Activated naive CD8-positive, alpha-beta T cell treated with anti-CD3 and anti-CD28 coated beads for 36 hours (primary cell): ENCODE data around the gene ORC4. TPM values are rescaled to one million over a fixed set of nuclear protein-coding genes. Genes with fewer than 3 reads are reported as not detected.

Source experiments
- DNase-seq: peaks from one replicate; pipeline ENCODE4 v3.0.0; 2021
- H3K27ac Mint-ChIP-seq: one replicate; pipeline ENCODE4 v1.8.0; 2022; ENCODE audit warnings: mild to moderate bottlenecking, moderate library complexity, mixed read lengths
- H3K27me3 Mint-ChIP-seq: one replicate; pipeline ENCODE4 v1.8.0; 2022; ENCODE audit warnings: mild to moderate bottlenecking, mixed read lengths
- H3K36me3 Mint-ChIP-seq: one replicate; pipeline ENCODE4 v1.8.0; 2021; ENCODE audit warnings: mild to moderate bottlenecking, mixed read lengths
- H3K4me1 Mint-ChIP-seq: one replicate; pipeline ENCODE4 v1.8.0; 2021; ENCODE audit warnings: mixed read lengths
- H3K4me3 Mint-ChIP-seq: one replicate; pipeline ENCODE4 v1.8.0; 2022; ENCODE audit warnings: mild to moderate bottlenecking, moderate library complexity, mixed read lengths
- H3K9me3 Mint-ChIP-seq: one replicate; pipeline ENCODE4 v1.8.0; 2022; ENCODE audit warnings: mixed read lengths
- total RNA-seq, 2 experiments: library from RNA; stranded (reverse); gene quantifications; one replicate each; pipeline ENCODE4 v1.2.3, GENCODE V29; 2021

The ORC4 gene
- 10 to 100 TPM; 41.1 to 46.0 TPM for total RNA-seq

DNA sequence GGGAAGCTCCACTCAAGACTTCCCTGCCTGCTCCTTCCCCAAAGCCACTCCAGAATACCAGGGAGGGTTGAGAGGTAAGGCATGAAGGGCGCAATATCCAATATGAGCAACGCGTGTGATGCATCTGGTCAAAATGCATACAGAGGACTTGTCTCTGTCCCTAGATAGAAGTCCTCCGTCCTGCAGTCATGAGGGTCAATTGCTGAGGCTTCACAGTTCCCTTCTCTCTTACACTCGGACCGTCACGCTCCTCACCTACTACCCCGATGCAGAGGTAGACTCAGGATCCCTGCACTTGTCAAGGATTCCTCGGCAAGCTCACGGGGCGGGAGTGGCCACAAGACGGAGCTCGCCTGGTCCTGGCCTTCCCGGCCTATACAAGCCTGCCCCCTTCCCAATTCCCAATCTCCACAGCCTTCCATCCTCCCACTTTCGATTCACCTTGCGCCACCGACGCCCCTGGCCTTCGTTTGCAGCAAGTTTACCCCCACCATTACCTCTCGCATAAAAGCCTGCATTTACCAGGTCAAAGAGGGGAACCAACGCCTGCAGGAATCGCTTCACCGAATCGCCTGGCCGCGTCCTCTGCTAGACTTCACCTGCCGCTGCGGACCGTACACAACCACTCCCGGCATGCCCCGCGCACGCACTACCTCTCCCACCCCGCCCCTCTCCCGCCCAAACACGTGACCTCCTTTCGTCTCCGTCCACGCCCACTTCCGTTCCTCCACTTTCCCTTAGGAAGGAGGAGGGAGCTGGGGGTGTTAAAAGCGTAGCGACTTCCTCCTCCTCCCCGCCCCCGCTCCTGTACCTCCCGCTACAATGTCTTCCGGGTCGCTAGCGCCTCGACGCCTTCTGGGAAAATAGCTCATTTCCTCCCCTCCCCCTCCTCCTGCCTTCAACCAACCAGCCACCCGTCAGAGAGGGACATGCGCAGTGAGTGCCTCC, at the start of gene ORC4:
Gene ORC4 (minus strand): TSS at position 627 of the 948 bp plus-strand sequence. CDS start 44,779 bp downstream, outside the sequence.
- peak; percentile 92 for DNase-seq
- H3K27ac Mint-ChIP-seq, result peak within 1 kb of the TSS; percentile 96
- H3K27me3 Mint-ChIP-seq, result no peaks in the 10 kb centered on the region
- no peaks in the 10 kb centered on the region for H3K9me3 Mint-ChIP-seq
- peaks cover 11% of the 10 kb centered on the region for H3K36me3 Mint-ChIP-seq
- H3K4me1 Mint-ChIP-seq, result peaks cover 32% of the 10 kb centered on the region
- peak within 1 kb of the TSS; percentile 100 for H3K4me3 Mint-ChIP-seq

GRCh38 chr2:148067801-148068200, 47.3 kb upstream of the ORC4 start:
- no peak overlapping the region for H3K4me3 Mint-ChIP-seq
- H3K27me3 Mint-ChIP-seq, result no peaks in the 10 kb centered on the region
- H3K36me3 Mint-ChIP-seq, result peaks cover 14% of the 10 kb centered on the region
- H3K4me1 Mint-ChIP-seq, result no peaks in the 10 kb centered on the region
- no peak overlapping the region for H3K27ac Mint-ChIP-seq
- DNase-seq, result no peak
- peaks cover 6% of the 10 kb centered on the region for H3K9me3 Mint-ChIP-seq

- peaks cover 6% of the 10 kb centered on the region for H3K9me3 Mint-ChIP-seq
Measured at GRCh38 chr2:148065936-148066335, 45.4 kb upstream of the ORC4 start.

DNA sequence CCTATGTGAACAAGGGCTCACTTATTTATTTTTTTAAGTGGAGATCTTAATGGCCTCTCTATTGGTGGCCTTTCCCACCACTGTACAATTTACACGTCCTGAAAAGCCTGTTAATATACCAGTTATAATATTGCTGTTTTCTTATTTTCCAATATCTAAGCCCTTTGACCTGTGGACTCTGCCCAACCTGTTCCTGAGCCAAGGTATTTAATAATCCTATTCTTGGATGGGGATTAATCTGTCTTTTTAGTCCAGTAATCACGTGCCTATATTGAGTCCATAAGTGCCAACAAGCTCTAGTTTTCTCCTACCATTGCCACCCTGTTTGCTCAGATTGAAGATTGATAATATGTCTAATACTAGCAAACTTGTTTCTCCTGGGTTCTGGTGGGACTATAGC, 43.1 kb upstream of the ORC4 start:
- Mint-ChIP-seq H3K36me3 (peaks cover 8% of the 10 kb centered on the region), H3K27ac (no peak overlapping the region), H3K4me1 (no peaks in the 10 kb centered on the region), H3K4me3 (no peak overlapping the region), H3K9me3 (peaks cover 6% of the 10 kb centered on the region), H3K27me3 (no peaks in the 10 kb centered on the region)
- no peak for DNase-seq

More at GRCh38 chr2:148065936-148066335, 45.4 kb upstream of the ORC4 start:
- H3K4me3 Mint-ChIP-seq, result no peak overlapping the region
- H3K27ac Mint-ChIP-seq, result no peak overlapping the region
- H3K4me1 Mint-ChIP-seq, result no peaks in the 10 kb centered on the region
- DNase-seq, result no peak
- H3K27me3 Mint-ChIP-seq, result no peaks in the 10 kb centered on the region
- peaks cover 8% of the 10 kb centered on the region for H3K36me3 Mint-ChIP-seq

- Mint-ChIP-seq H3K4me1 (peaks cover 2% of the 10 kb centered on the region), H3K9me3 (no peaks in the 10 kb centered on the region), H3K4me3 (no peak overlapping the region), H3K27ac (no peak overlapping the region), H3K36me3 (peaks cover 9% of the 10 kb centered on the region), H3K27me3 (no peaks in the 10 kb centered on the region)
- DNase-seq, result no peak
Measured at GRCh38 chr2:148058641-148059040, 38.1 kb upstream of the ORC4 start.

GRCh38 chr2:148052687-148053086, 32.1 kb upstream of the ORC4 start:
- peaks cover 35% of the 10 kb centered on the region for H3K4me1 Mint-ChIP-seq
- H3K36me3 Mint-ChIP-seq, result peaks cover 19% of the 10 kb centered on the region

DNA sequence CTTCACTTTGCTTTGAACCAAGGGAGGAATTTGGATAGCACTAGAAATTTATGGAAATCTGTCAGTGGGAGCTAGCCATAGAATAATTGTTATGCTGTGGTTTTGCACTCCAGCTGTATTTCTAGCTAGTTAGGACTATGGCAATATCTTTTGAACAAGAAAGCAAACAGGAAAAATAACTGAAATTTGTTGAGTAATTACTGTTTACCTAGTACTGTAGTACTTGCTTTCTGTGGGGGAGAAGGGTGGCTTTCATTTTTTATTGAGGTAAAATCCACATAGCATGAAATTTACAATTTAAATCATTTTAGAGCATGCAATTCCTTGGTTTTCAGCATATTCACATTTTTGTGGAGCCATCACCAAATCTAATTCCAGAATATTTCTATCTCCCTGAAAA, 28.7 kb upstream of the ORC4 start:
- Mint-ChIP-seq H3K9me3 (peaks cover 6% of the 10 kb centered on the region), H3K4me1 (peaks cover 46% of the 10 kb centered on the region), H3K27ac (no peak overlapping the region), H3K4me3 (no peak overlapping the region), H3K36me3 (peaks cover 14% of the 10 kb centered on the region), H3K27me3 (no peaks in the 10 kb centered on the region)
- DNase-seq, result no peak

More at GRCh38 chr2:148052687-148053086, 32.1 kb upstream of the ORC4 start:
- Mint-ChIP-seq H3K4me3 (no peak overlapping the region), H3K27me3 (no peaks in the 10 kb centered on the region), H3K9me3 (peaks cover 6% of the 10 kb centered on the region), H3K27ac (no peak overlapping the region)
- no peak for DNase-seq

DNA sequence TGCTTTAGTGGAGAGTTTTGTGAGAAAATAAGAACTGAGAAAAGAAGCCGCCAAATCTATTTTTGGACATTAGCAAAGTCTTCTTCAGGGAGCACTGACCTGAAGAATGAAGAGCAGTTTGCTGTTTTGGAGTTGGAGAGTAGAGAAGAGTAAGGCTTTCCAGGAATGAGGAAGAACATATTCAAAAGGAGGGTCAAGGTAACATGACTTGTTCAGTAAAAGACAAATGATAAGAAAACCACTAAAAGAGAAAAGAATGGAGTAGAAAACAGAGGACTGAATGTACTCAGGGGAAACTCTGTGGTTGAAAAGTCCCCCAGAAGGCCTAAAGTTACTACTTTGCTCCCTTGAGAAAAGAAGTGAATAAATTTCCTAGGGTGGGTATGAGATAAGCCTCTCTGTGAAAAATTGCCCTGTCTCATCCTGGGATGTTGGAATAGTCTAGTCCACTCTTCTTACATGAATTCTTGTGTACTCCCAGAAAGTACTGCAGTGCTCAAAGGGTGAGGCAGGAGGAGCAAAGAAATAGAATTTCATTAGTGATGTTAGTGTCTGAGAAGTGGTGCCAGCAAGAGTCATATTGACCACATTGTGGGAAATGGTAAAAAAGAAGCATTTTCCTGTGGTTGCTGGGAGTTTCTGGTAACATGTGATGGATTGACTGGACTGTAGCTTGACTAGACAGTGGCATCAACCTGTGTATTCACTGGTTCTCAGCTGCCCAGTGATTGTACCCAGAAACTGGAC, 28.1 kb upstream of the ORC4 start:
- Mint-ChIP-seq H3K4me3 (no peak overlapping the region), H3K27me3 (no peaks in the 10 kb centered on the region), H3K36me3 (peaks cover 10% of the 10 kb centered on the region), H3K27ac (no peak overlapping the region), H3K4me1 (peaks cover 46% of the 10 kb centered on the region), H3K9me3 (peaks cover 6% of the 10 kb centered on the region)
- no peak for DNase-seq

- Mint-ChIP-seq H3K27ac (no peak overlapping the region), H3K36me3 (peaks cover 2% of the 10 kb centered on the region), H3K4me3 (no peak overlapping the region), H3K9me3 (no peaks in the 10 kb centered on the region), H3K27me3 (no peaks in the 10 kb centered on the region), H3K4me1 (peaks cover 44% of the 10 kb centered on the region)
- DNase-seq, result no peak
Measured at GRCh38 chr2:148046802-148047201, 26.3 kb upstream of the ORC4 start.

GRCh38 chr2:148044322-148044721, 23.8 kb upstream of the ORC4 start:
- H3K36me3 Mint-ChIP-seq, result peaks cover 2% of the 10 kb centered on the region

GRCh38 chr2:148042219-148042618, 21.7 kb upstream of the ORC4 start:
- Mint-ChIP-seq H3K4me3 (no peak overlapping the region), H3K4me1 (peaks cover 17% of the 10 kb centered on the region)

More at GRCh38 chr2:148044322-148044721, 23.8 kb upstream of the ORC4 start:
- no peak overlapping the region for H3K4me3 Mint-ChIP-seq
- H3K27me3 Mint-ChIP-seq, result no peaks in the 10 kb centered on the region
- no peaks in the 10 kb centered on the region for H3K9me3 Mint-ChIP-seq
- H3K4me1 Mint-ChIP-seq, result peaks cover 26% of the 10 kb centered on the region
- no peak for DNase-seq
- no peak overlapping the region for H3K27ac Mint-ChIP-seq

DNA sequence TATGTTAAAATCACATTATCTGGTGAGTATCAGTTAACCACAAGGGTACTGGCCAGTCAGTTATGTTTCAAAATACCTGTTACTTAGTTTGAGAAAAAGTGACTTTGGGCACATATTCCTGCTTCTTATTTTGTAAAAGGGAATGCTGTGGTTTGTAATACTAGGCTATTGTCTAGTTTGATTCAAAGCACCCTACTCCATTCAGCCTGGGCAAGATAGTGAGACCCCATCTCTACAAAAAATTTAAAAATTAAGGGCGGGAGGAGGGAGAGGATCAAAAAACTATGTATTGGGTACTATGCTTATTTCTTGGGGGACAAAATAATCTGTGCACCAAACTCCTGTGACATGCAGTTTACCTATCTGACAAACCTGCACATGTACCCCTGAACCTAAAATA, 19.2 kb upstream of the ORC4 start:
- H3K27me3 Mint-ChIP-seq, result no peaks in the 10 kb centered on the region
- DNase-seq, result no peak
- no peaks in the 10 kb centered on the region for H3K9me3 Mint-ChIP-seq
- no peak overlapping the region for H3K4me3 Mint-ChIP-seq
- peaks cover 2% of the 10 kb centered on the region for H3K36me3 Mint-ChIP-seq
- H3K4me1 Mint-ChIP-seq, result peaks cover 7% of the 10 kb centered on the region
- H3K27ac Mint-ChIP-seq, result no peak overlapping the region

More at GRCh38 chr2:148042219-148042618, 21.7 kb upstream of the ORC4 start:
- H3K9me3 Mint-ChIP-seq, result no peaks in the 10 kb centered on the region
- DNase-seq, result no peak
- no peaks in the 10 kb centered on the region for H3K27me3 Mint-ChIP-seq
- H3K36me3 Mint-ChIP-seq, result peaks cover 2% of the 10 kb centered on the region
- no peak overlapping the region for H3K27ac Mint-ChIP-seq

GRCh38 chr2:148032215-148032614, 11.7 kb upstream of the ORC4 start:
- Mint-ChIP-seq H3K4me1 (peaks cover 7% of the 10 kb centered on the region), H3K27ac (no peak overlapping the region), H3K36me3 (no peaks in the 10 kb centered on the region), H3K9me3 (no peaks in the 10 kb centered on the region), H3K27me3 (no peaks in the 10 kb centered on the region), H3K4me3 (no peak overlapping the region)
- no peak for DNase-seq

- Mint-ChIP-seq H3K4me1 (peaks cover 12% of the 10 kb centered on the region), H3K27me3 (no peaks in the 10 kb centered on the region), H3K9me3 (no peaks in the 10 kb centered on the region), H3K36me3 (no peaks in the 10 kb centered on the region), H3K27ac (no peak overlapping the region), H3K4me3 (no peak overlapping the region)
- DNase-seq, result no peak
Measured at GRCh38 chr2:148031152-148031551, 10.6 kb upstream of the ORC4 start.

DNA sequence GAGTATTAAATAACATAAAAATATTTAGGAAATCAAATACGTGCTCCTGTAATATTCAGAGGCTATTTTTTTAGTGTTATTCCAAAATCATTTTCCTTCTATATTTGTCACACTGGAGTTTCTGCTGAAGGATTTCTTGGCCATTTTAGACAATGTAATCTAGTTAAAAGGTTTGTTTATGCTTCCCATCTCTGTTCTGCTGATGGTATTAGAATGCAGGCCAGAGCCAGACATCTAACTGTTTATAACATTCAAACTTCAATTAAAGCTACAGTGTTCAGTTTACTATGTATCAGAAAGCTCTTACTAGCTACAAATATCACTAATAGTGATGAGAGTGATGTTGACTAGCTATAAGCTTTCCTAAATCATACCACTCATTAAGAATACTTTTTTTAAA, 8.2 kb upstream of the ORC4 start:
- no peaks in the 10 kb centered on the region for H3K27me3 Mint-ChIP-seq
- peaks cover 22% of the 10 kb centered on the region for H3K4me1 Mint-ChIP-seq
- no peak for DNase-seq
- H3K27ac Mint-ChIP-seq, result no peak overlapping the region
- no peak overlapping the region for H3K4me3 Mint-ChIP-seq
- peaks cover 1% of the 10 kb centered on the region for H3K36me3 Mint-ChIP-seq
- no peaks in the 10 kb centered on the region for H3K9me3 Mint-ChIP-seq
